ENCODE measurements around the gene FGGY.

Gene FGGY

GRCh38 chr1:59443310-59443709, 146.4 kb downstream of the FGGY start:
- Histone ChIP-seq H3K27ac (ENCODE audit: low read depth, low read length) (no peak overlapping the region), H3F3A (ENCODE audit: insufficient read depth) (no peaks in the 10 kb centered on the region)

GRCh38 chr1:59444520-59444919, 147.6 kb downstream of the FGGY start:
- H3K27me3 ChIP-seq (ENCODE audit: low read length): no peaks in the 10 kb centered on the region
- H3F3A ChIP-seq (ENCODE audit: insufficient read depth): no peaks in the 10 kb centered on the region
- H3K36me3 ChIP-seq (ENCODE audit: low read length): no peaks in the 10 kb centered on the region
- no peak overlapping the region for H3K4me3 ChIP-seq (ENCODE audit: insufficient read depth, low read length, poor library complexity, severe bottlenecking)
- no peak overlapping the region for H3K27ac ChIP-seq (ENCODE audit: low read depth, low read length)
- no peak overlapping the region for H3K4me2 ChIP-seq (ENCODE audit: low read depth, low read length, poor library complexity, severe bottlenecking)
- no peak overlapping the region for H3K9ac ChIP-seq (ENCODE audit: low read length)
- H3K9me3 ChIP-seq (ENCODE audit: insufficient read depth, low read length): no peaks in the 10 kb centered on the region
- no peaks in the 10 kb centered on the region for H3K79me2 ChIP-seq (ENCODE audit: insufficient read depth, low read length)
- H3K9me2 ChIP-seq (replicated peaks; ENCODE audit: insufficient read depth, low read length): no peaks in the 10 kb centered on the region; the same call in 1 of the 2 replicates
- H4K20me1 ChIP-seq (ENCODE audit: low read depth, low read length): no peaks in the 10 kb centered on the region
- no peak for TF ChIP-seq CTCF (IDR thresholded peaks at IDR 0.05; ENCODE audit: insufficient read depth, low read length, poor library complexity, severe bottlenecking)
- H2AFZ ChIP-seq (ENCODE audit: low read depth, low read length, severe bottlenecking): no peak overlapping the region

More at GRCh38 chr1:59443310-59443709, 146.4 kb downstream of the FGGY start:
- no peak for TF ChIP-seq EZH2phosphoT487 (conservative IDR thresholded peaks at IDR 0.05; ENCODE audit: low read length)
- TF ChIP-seq CTCF (IDR thresholded peaks at IDR 0.05; ENCODE audit: insufficient read depth, low read length, poor library complexity, severe bottlenecking): no peak
- no peak overlapping the region for H2AFZ ChIP-seq (ENCODE audit: low read depth, low read length, severe bottlenecking)
- no peak overlapping the region for H3K4me2 ChIP-seq (ENCODE audit: low read depth, low read length, poor library complexity, severe bottlenecking)
- H4K20me1 ChIP-seq (ENCODE audit: low read depth, low read length): no peaks in the 10 kb centered on the region
- H3K36me3 ChIP-seq (ENCODE audit: low read length): no peaks in the 10 kb centered on the region
- no peaks in the 10 kb centered on the region for H3K27me3 ChIP-seq (ENCODE audit: low read length)
- H3K9me2 ChIP-seq (replicated peaks; ENCODE audit: insufficient read depth, low read length): no peaks in the 10 kb centered on the region; the same call in 1 of the 2 replicates
- no peak overlapping the region for H3K4me3 ChIP-seq (ENCODE audit: insufficient read depth, low read length, poor library complexity, severe bottlenecking)
- no peaks in the 10 kb centered on the region for H3K79me2 ChIP-seq (ENCODE audit: insufficient read depth, low read length)
- no peaks in the 10 kb centered on the region for H3K9me3 ChIP-seq (ENCODE audit: insufficient read depth, low read length)
- no peak overlapping the region for H3K9ac ChIP-seq (ENCODE audit: low read length)

- Histone ChIP-seq H3K9me2 (replicated peaks; ENCODE audit: insufficient read depth, low read length) (no peaks in the 10 kb centered on the region; the same call in 1 of the 2 replicates), H3K27me3 (ENCODE audit: low read length) (no peaks in the 10 kb centered on the region), H3K4me2 (ENCODE audit: low read depth, low read length, poor library complexity, severe bottlenecking) (no peak overlapping the region), H3K9me3 (ENCODE audit: insufficient read depth, low read length) (no peaks in the 10 kb centered on the region), H2AFZ (ENCODE audit: low read depth, low read length, severe bottlenecking) (no peak overlapping the region), H3K36me3 (ENCODE audit: low read length) (no peaks in the 10 kb centered on the region), H4K20me1 (ENCODE audit: low read depth, low read length) (no peaks in the 10 kb centered on the region), H3K9ac (ENCODE audit: low read length) (no peak overlapping the region), H3K4me3 (ENCODE audit: insufficient read depth, low read length, poor library complexity, severe bottlenecking) (no peak overlapping the region), H3K79me2 (ENCODE audit: insufficient read depth, low read length) (no peaks in the 10 kb centered on the region), H3F3A (ENCODE audit: insufficient read depth) (no peaks in the 10 kb centered on the region), H3K27ac (ENCODE audit: low read depth, low read length) (no peak overlapping the region)
- TF ChIP-seq CTCF (IDR thresholded peaks at IDR 0.05; ENCODE audit: insufficient read depth, low read length, poor library complexity, severe bottlenecking): no peak
- TF ChIP-seq EZH2phosphoT487 (conservative IDR thresholded peaks at IDR 0.05; ENCODE audit: low read length): no peak
Observed at GRCh38 chr1:59445040-59445439, 148.1 kb downstream of the FGGY start.
